Ishikawa (cell line): ENCODE measurements around the gene SNAPC2.

Experiments used
- CREB1 ChIP-seq: IDR thresholded peaks from 2 replicates; pipeline ENCODE4 v1.6.1; 2012; ENCODE audit warnings: low read depth
- NFIC ChIP-seq: IDR thresholded peaks from 2 replicates; pipeline ENCODE4 v1.6.1; 2012
- USF1 ChIP-seq: IDR thresholded peaks from 2 replicates; pipeline ENCODE4 v1.6.1; 2012
- YY1 ChIP-seq: IDR thresholded peaks from 2 replicates; pipeline ENCODE4 v1.6.1; 2012; ENCODE audit warnings: low read depth

- TF ChIP-seq USF1, result no peak
- no peak for TF ChIP-seq CREB1
- TF ChIP-seq NFIC, result no peak
- no peak for TF ChIP-seq YY1
These were observed 4.7 kb upstream of the SNAPC2 start for GRCh38 chr19:7915250-7916102.
